ENCODE results near the gene TTC39C.

Gene TTC39C

DNA sequence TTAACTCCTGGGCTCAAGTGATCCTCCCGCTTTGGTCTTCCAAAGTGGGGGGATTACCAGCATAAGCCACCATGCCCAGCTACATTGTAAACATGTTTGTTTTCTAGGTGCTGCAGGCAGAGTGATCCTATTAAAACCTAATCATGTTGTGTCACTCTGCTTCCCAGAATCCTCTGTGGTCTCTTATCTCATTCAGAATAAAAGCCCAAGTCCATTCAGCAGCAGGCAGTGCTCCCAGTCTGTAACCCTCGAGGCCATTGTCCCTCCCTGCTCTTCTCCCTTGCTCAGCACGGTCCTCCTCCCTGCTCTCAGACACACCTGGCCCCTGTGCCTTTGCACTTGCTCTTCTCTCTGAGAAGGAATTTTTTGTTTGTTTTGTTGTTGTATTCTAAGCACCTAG, 113.2 kb downstream of the TTC39C start:
- no peak overlapping the region for H3K27ac ChIP-seq
- TF ChIP-seq, protein P1, sequence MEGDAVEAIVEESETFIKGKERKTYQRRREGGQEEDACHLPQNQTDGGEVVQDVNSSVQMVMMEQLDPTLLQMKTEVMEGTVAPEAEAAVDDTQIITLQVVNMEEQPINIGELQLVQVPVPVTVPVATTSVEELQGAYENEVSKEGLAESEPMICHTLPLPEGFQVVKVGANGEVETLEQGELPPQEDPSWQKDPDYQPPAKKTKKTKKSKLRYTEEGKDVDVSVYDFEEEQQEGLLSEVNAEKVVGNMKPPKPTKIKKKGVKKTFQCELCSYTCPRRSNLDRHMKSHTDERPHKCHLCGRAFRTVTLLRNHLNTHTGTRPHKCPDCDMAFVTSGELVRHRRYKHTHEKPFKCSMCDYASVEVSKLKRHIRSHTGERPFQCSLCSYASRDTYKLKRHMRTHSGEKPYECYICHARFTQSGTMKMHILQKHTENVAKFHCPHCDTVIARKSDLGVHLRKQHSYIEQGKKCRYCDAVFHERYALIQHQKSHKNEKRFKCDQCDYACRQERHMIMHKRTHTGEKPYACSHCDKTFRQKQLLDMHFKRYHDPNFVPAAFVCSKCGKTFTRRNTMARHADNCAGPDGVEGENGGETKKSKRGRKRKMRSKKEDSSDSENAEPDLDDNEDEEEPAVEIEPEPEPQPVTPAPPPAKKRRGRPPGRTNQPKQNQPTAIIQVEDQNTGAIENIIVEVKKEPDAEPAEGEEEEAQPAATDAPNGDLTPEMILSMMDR (conservative IDR thresholded peaks at IDR 0.05): no peak
- TF ChIP-seq ZFX (IDR thresholded peaks at IDR 0.05): no peak

DNA sequence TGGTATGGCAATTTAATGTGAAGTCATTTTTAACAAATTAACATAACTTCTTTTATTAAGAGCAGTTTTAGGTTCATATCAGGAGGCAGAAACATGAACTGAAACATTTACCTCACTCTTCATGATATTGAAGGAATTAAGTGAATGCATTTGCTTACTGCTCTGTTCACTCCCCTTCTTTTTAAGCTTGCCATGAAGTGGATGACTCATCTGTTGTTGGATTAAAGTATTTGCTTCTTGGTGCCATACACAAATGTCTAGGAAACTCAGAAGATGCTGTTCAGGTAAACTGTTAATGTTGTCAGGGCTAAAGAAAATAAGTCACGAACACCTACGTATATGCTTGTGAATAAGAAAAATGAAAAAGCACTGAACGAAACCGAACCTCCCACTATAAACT, 114.1 kb downstream of the TTC39C start:
- TF ChIP-seq ZFX (IDR thresholded peaks at IDR 0.05): no peak
- TF ChIP-seq, protein P1 (conservative IDR thresholded peaks at IDR 0.05): no peak
- H3K27ac ChIP-seq: no peak overlapping the region

DNA sequence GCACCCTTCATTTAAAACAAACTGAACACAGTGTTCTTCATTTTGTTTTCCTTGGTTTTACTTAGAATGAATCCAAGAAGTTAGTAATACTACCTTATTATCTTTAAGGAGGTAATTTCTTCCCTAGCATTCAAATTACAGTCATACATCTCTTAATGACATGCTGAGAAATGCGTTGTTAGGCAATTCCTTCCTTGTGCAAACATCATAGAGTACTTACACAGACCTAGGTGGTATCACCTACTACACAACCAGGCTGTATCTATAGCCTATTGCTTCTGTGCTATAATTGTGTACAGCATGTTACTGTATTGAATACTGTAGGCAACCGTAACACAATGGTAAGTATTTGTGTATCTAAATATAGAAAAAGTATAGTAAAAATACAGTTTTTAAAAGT, 115.9 kb downstream of the TTC39C start:
- TF ChIP-seq, protein P1 (conservative IDR thresholded peaks at IDR 0.05): no peak
- TF ChIP-seq ZFX (IDR thresholded peaks at IDR 0.05): no peak
- H3K27ac ChIP-seq: no peak overlapping the region

DNA sequence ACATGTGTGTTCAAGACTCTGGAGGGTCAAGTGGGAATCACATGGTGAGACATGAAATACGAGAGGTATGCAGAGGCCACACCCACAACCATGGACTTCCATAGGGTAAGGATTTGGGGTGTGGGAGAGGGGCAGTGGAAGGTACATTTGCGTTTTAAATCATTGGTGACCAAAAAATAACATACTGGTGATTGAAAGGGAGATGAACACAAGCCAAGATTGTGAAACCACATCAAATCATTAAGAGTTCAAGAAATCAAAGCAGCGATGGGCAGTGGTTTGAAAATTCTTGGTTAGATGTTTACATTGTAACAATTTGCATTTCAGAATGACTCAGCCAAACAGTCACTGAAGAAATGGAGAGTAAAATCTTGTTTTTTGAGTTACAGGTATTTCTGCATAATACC, 122.4 kb downstream of the TTC39C start:
- no peak for TF ChIP-seq ZFX (IDR thresholded peaks at IDR 0.05)
- TF ChIP-seq, protein P1 (conservative IDR thresholded peaks at IDR 0.05): no peak
- no peak overlapping the region for H3K27ac ChIP-seq

DNA sequence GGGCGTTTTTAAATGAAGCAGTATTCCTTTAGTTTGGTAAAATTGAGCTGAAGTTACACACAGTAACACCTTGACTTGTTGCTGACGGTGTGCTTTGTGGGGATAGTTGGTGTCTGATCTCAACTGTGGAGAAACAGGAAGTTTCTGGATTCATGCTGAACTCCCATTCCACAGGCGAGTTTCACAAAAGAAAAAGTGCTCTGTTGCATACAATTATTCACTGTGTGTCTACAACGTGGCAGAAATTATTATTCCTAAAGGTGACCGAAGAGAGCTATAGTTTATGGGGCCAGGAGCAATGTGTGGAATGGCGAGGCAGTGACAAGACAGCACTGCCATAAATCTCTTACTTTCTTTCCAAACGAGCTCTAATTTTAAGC, 123.8 kb downstream of the TTC39C start:
- TF ChIP-seq ZFX (IDR thresholded peaks at IDR 0.05): no peak
- TF ChIP-seq, protein P1 (conservative IDR thresholded peaks at IDR 0.05): no peak
- H3K27ac ChIP-seq: no peak overlapping the region

DNA sequence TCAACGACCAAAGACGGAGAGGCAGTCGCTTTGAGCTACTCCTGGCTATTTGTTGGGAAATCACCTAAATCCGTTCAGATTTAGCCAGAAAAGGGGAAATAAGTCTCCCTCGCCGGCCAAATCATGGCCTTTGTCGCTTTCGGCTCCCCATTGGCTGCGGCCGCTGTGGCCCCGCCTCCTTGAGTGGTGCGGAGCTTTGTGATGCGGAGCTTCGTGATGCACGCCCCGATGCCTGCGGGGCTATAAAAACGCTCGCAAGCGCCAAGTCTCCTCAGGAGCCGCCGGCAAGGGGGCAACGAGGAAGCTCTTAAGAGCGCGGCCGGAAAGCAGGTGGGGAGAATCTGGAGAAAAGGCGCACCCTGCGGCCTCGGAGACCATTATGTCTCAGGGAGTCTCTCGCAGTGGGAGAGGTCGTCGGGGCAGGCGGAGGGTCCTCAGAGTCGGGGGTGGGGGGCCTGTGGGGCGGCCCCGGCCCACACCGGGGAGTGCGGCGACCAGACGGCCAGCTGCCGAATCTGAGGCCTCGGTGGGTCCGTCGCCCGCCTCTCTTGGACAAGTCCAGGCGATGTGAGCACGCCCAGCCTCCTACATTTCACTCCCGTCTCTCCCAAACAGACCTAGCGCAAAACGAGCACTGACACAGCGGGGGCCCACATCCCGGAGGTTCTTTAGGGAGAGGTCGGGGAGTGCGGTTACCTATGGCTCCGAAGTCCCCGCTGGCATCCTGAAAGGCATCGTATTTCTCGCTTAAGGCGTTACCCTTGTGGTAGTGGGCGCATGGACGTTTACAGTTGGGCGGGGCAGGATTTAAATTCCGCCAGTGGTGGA, 124.4 kb downstream of the TTC39C start, which contains the start of gene CABYR:
Gene CABYR, plus strand, starts transcription at position 274 of the 828 bp plus-strand sequence. CDS start 4,053 bp downstream, outside the sequence.
- TF ChIP-seq, protein P1 (conservative IDR thresholded peaks at IDR 0.05): no peak
- no peak for TF ChIP-seq ZFX (IDR thresholded peaks at IDR 0.05)
- no peak within 1 kb of the TSS for H3K27ac ChIP-seq

DNA sequence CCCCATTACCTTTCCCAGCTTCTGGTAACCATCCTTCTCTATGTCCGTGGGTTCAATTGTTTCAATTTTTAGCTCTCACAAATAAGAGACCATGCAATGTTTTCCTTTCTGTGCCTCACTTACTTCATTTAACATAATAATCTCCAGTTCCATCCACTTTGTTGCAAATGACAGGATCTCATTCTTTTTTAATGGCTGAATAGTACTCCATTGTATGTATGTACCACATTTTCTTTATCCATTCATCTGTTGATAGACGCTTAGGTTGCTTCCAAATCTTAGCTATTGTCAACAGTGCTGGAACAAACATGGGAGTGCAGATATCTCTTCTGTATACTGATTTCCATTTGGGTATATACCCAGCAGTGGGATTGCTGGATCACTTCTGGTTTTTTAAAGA, 126.1 kb downstream of the TTC39C start:
- H3K27ac ChIP-seq: no peak overlapping the region
- TF ChIP-seq, protein P1 (conservative IDR thresholded peaks at IDR 0.05): no peak
- TF ChIP-seq ZFX (IDR thresholded peaks at IDR 0.05): no peak
